ENCODE results near the gene AQP4. TPM values are rescaled to one million over a fixed set of nuclear protein-coding genes. Genes with fewer than 3 reads are reported as not detected.
A peak's percentile ranks its signal among the peaks of the same experiment; 100 is the strongest.

Gene AQP4
- total RNA-seq, 4 donors from 2014 or later = 9.9 to 24.9 (median 15.3) TPM

- no peak overlapping the region for H3K4me3 ChIP-seq
- no peaks in the 10 kb centered on the region for H3K36me3 ChIP-seq
- no peaks in the 10 kb centered on the region for H3K4me1 ChIP-seq
- DNase-seq (no peak), ATAC-seq (no peak)
- TF ChIP-seq POLR2A (IDR thresholded peaks at IDR 0.05) (no peak), CTCF (IDR thresholded peaks at IDR 0.05 in 4 of 5, conservative IDR thresholded peaks at IDR 0.05 in 1 of 5) (no peak)
- H3K9me3 ChIP-seq = no peaks in the 10 kb centered on the region
- intact Hi-C loops (cut with DNase I; ENCODE audit: low total_unique reads) = loop anchor here (2.0 to 10.0 kb wide), 3 partner anchors 152 to 782 kb away; no protein-coding TSS in a partner anchor
- H3K27ac ChIP-seq = no peak overlapping the region
- no peaks in the 10 kb centered on the region for H3K27me3 ChIP-seq
- in situ Hi-C loops (cut with MboI; ENCODE audit: low sequenced_read_pairs in 4 of 4) = loop anchor here in 2 of 4 donors (5.0 to 25.0 kb wide), 2 partner anchors 195 to 775 kb away; no protein-coding TSS in a partner anchor
These were observed 53.0 kb downstream of the AQP4 start for GRCh38 chr18:26812462-26812861.

DNA sequence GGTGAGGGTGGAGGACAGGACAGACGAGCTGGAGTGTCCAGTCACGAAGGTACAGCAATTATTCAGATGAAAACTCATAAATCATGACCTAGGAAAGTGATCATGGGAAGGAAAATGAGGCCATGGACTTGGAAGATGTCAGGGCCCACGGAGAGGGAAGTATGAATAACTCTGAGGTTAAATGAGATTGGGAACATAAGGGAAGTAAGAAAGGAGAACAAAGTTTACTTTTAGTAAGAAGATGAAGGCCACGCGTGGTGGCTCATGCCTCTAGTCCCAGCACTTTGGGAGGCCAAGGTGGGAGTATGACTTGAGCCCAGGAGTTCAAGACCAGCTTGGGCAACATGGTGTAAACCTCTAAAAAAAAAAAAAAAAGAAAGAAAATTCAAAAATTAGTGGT, 56.2 kb downstream of the AQP4 start:
- intact Hi-C loops (cut with DNase I; ENCODE audit: low total_unique reads) (no loop called here), in situ Hi-C loops (cut with MboI; ENCODE audit: low sequenced_read_pairs in 4 of 4) (loop anchor here in 2 of 4 donors (25.0 kb wide), 1 partner anchor 778 kb away; no protein-coding TSS in a partner anchor)
- TF ChIP-seq POLR2A (IDR thresholded peaks at IDR 0.05) (no peak), CTCF (IDR thresholded peaks at IDR 0.05 in 4 of 5, conservative IDR thresholded peaks at IDR 0.05 in 1 of 5) (no peak)
- H3K27me3 ChIP-seq = no peaks in the 10 kb centered on the region
- H3K4me3 ChIP-seq = no peak overlapping the region
- no peak overlapping the region for H3K27ac ChIP-seq
- H3K36me3 ChIP-seq = no peaks in the 10 kb centered on the region
- no peaks in the 10 kb centered on the region for H3K9me3 ChIP-seq
- DNase-seq = no peak
- ATAC-seq = no peak
- no peaks in the 10 kb centered on the region for H3K4me1 ChIP-seq

DNA sequence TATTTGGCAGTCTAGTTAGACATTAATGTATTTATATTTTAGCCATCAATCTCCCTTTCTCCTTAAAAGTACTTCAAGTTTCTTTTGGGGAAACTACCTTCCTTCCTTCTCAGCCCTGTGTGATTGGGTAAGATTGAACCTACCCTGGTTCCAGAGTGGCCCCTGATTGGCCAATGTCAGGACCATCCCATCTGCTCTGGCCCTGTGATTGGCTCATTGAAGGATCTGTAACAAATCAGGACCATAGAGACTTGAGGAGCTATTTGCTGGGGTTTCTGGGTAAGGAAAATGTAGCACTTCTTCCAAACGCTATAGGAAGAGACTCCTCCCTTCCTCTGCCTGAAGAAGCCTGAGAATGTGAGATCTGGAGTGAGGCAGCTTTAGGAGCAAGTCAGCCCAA, 59.3 kb downstream of the AQP4 start:
- Histone ChIP-seq H3K27me3 (no peaks in the 10 kb centered on the region), H3K27ac (no peak overlapping the region), H3K36me3 (no peaks in the 10 kb centered on the region), H3K4me1 (no peaks in the 10 kb centered on the region), H3K4me3 (no peak overlapping the region), H3K9me3 (no peaks in the 10 kb centered on the region)
- no peak for TF ChIP-seq POLR2A (IDR thresholded peaks at IDR 0.05)
- ATAC-seq = no peak
- in situ Hi-C loops (cut with MboI; ENCODE audit: low sequenced_read_pairs in 4 of 4) = loop anchor here in 2 of 4 donors (25.0 kb wide), 1 partner anchor 781 kb away; no protein-coding TSS in a partner anchor
- no peak for DNase-seq
- intact Hi-C loops (cut with DNase I; ENCODE audit: low total_unique reads) = no loop called here

GRCh38 chr18:26804519-26804918, 61.0 kb downstream of the AQP4 start:
- DNase-seq = no peak
- H3K4me3 ChIP-seq = no peak overlapping the region
- no peaks in the 10 kb centered on the region for H3K9me3 ChIP-seq
- ATAC-seq = no peak
- in situ Hi-C loops (cut with MboI; ENCODE audit: low sequenced_read_pairs in 4 of 4) = loop anchor here in 2 of 4 donors (25.0 kb wide), 1 partner anchor 783 kb away; no protein-coding TSS in a partner anchor
- no peaks in the 10 kb centered on the region for H3K4me1 ChIP-seq
- intact Hi-C loops (cut with DNase I; ENCODE audit: low total_unique reads) = no loop called here
- no peak overlapping the region for H3K27ac ChIP-seq
- H3K36me3 ChIP-seq = no peaks in the 10 kb centered on the region
- no peaks in the 10 kb centered on the region for H3K27me3 ChIP-seq
- TF ChIP-seq CTCF (IDR thresholded peaks at IDR 0.05 in 4 of 5, conservative IDR thresholded peaks at IDR 0.05 in 1 of 5) = peak in 2 of 5 experiments; percentile 36 to 45
- no peak for TF ChIP-seq POLR2A (IDR thresholded peaks at IDR 0.05)

DNA sequence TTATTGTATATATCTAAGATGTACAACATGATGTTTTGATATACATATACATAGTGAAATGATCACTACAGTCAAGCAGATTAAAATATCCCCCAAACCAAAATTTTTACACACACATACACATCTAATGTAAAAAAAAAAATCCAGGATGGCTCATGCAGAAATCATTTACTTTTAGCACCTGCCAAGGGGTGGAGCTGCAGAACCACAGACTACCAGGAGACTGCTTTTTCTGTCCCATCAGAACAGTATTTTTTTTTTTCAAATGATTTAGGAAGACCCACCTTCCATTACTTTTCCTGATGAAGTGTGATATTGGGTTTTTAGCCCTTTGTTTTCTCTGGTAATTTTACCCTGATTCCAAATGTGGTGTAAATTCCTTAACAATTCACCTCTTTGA, 61.9 kb downstream of the AQP4 start:
- no peak for ATAC-seq
- intact Hi-C loops (cut with DNase I; ENCODE audit: low total_unique reads) (no loop called here), in situ Hi-C loops (cut with MboI; ENCODE audit: low sequenced_read_pairs in 4 of 4) (loop anchor here in 2 of 4 donors (25.0 kb wide), 1 partner anchor 784 kb away; no protein-coding TSS in a partner anchor)

More for the DNA sequence above, 61.9 kb downstream of the AQP4 start:
- Histone ChIP-seq H3K4me1 (no peaks in the 10 kb centered on the region), H3K4me3 (no peak overlapping the region), H3K27ac (no peak overlapping the region), H3K36me3 (no peaks in the 10 kb centered on the region), H3K27me3 (no peaks in the 10 kb centered on the region), H3K9me3 (no peaks in the 10 kb centered on the region)
- DNase-seq = no peak
- TF ChIP-seq CTCF (IDR thresholded peaks at IDR 0.05 in 4 of 5, conservative IDR thresholded peaks at IDR 0.05 in 1 of 5) = no peak
- no peak for TF ChIP-seq POLR2A (IDR thresholded peaks at IDR 0.05)

All from gastrocnemius medialis (tissue), 4 donors.